HT-29 (cell line): ENCODE measurements around the gene FRMD4B. TPM values are rescaled to one million over a fixed set of nuclear protein-coding genes. Genes with fewer than 3 reads are reported as not detected.
A peak's percentile ranks its signal among the peaks of the same experiment; 100 is the strongest.
"Not testable (repeated sequence)": the region's sequence is repeated elsewhere in the genome, so short reads cannot be mapped to it uniquely, and the experiment has no call there.

Source experiments
- DNase-seq: peaks from one replicate; pipeline ENCODE4 v3.0.0-alpha.2; 2015; ENCODE audit warnings: low spot score
- total RNA-seq: library from RNA; depleted of rRNA; stranded (reverse); fragments of >200 nt; shearing (Covaris generic); gene quantifications from 2 replicates; pipeline ENCODE4 v1.2.3, GENCODE V29; 2014

The FRMD4B gene
- total RNA-seq, 1 experiment from 2014 or later = 19.6 TPM

DNA sequence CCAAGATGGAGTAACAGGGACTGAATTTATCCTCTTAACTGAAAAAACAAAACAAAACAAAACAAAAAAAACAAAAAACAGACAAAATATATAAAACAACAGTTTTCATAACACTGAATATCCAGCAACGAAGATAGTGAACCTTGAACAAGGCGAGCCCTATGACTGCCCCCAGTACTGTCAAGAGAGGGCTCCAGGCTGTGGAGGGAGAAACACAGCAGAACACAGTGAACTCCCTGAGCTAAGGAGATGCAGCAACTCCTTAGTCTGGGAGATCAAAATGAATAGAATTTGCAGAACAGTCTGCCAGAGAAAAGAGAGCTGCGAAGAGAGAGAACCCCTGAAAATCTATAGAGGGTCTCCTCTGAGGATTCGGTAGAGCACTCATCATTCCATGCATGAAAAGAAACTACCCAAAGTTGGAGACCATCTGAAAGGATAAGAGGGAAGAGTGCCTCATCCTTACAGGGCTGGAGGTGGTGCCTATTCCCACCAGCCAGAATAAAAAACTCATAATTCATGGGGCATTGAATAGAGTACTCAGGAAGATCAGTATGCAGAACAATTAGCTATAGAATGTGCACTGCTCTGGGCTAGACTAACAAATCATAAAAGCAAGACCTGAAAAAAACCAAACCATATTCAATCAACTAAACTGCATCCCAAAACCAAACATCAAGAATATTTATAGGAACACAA is 101.8 kb downstream of the FRMD4B start:
- no peak for DNase-seq

DNA sequence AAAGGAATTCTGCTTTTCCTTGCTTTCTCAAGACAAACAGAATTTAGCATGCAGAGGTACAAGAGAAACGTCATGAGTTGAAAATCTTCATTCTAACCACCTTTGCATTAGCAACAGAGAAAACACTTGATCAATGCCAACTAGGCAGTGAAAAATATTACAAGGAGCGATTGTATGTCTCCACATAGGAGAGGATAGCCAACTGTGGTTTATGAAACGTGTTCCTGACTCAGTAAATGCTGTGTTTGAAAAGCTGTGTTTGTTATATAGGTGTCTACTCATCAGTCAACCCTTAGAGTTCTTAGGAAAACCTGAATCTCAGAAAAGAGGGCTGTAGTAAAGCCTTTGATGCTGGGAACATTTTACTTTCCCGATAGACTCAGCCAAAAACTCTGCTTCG is 102.4 kb downstream of the FRMD4B start:
- no peak for DNase-seq

DNA sequence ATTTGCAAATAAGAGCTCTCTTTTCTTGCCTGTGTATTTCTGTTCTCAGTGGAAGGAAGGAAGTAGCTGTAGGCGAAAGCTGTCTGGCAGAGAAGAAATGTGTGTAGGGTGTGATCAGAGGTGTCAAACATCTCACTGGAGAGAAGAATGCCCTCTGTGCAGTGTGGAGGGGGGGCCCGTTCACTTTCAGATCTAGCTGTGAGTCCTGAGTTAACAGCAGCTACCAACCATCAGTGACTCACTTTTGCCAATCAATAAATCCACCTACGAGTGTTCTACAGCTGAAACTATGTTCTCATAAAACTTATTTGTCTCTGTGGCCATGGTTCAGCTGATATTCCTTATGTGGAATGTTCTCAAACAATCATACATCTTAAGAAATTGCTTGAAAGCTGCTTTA is 103.7 kb downstream of the FRMD4B start:
- DNase-seq = peak; percentile 69

DNA sequence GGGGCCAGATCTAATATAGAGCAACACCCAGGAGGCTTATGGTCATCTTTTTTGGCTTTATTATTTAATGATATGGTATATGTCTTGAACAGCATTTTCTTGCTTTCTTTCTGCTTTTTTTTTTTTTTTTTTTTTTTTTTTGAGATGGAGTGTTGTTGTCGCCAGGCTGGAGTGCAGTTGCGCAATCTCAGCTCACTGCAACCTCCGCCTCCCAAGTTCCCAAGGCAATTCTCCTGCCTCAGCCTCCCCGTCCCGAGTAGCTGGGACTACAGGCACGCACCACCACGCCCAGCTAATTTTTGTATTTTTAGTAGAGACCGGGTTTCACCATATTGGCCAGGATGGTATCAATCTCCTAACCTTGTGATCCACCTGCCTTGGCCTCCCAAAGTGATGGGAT is 108.5 kb downstream of the FRMD4B start:
- not testable (repeated sequence) for DNase-seq

DNA sequence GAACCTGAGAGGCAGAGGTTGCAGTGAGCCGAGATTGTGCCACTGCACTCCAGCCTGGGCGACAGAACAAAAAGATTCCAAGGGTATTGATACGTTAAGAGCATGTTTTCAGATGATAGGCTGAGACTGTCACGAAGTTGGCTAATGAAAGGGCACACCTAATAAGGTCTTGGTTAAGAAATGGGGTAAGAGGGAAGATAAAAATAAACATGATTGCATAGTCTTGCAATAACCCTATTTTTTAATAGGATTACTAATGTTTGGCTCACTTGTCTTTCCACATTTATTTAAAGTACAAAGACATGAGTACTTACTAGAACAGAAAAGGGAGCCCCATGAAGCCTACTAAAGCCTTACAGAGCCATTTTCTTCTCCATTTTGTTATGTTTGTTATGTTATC is 109.0 kb downstream of the FRMD4B start:
- no peak for DNase-seq

DNA sequence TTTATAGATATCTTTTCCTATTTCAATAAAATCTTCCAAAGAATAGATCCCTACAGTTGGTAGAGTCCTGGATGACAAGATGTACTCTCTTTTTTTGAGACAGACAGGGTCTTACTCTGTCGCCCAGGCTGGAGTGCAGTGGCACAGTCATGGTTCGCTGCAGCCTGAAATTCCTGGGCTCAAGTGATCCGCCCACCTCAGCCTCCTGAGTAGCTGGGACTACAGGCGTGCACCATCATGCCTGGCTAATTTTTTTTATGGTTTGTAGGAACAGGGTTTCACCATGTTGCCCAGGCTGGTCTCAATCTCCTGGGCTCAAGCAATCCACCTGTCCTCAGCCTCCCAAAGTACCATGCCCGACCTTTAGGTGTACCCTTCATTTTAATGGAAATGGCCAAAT is 109.7 kb downstream of the FRMD4B start:
- not testable (repeated sequence) for DNase-seq

DNA sequence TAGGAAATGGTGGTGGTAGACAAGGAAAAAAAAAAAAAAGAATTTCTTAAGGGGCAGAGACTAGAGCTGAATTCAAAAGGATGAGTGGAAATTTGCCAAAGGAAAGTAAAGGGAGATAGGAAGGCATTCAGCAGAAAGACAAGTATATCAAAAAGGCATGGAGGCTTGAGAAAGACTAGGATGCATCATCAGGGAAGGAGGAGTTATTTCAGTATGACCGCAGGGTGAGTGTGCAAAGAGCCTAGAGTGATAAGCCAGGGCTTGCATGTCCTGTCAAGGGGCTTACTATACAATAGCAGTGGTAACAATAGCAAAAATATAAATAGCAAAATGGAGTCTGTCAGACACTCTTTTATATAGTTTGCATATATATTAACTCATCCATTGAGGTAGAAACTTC is 112.0 kb downstream of the FRMD4B start:
- no peak for DNase-seq

DNA sequence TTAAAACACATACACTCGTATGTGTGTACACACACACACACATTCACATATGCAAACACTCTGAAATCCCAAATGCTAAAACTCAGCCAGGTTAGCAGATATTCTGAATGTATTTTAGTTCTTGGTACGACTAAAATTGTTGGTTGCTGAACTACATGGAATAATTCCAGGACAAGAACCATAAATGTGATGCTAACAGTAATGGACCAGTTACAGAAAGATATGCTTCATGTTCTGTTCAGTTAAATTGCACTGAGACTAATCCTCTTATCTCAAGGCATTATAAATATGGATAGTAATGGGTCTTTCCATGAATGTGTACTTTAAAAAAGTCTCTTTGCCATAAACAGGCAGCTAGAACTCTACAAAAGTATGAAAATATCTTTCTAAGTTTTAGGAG is 113.3 kb downstream of the FRMD4B start:
- no peak for DNase-seq

DNA sequence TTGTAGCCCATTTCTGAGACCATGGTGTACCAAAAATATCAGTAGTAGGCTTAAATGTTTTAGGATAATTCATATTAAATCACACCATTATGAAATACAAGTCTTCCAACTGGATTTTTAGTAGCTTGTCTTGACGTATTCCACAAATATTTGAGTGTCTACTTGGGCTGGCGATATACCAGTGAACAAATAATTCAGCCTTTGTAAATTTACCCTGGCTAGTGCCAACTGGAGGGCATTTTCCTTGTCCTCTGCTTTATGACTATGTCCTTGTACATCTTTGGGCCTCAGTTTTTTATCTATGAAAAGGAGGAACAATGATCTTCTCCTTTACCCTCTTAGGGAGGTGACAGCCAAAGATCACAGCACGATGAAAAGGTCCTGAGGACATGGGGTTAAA is 114.8 kb downstream of the FRMD4B start:
- DNase-seq = no peak

DNA sequence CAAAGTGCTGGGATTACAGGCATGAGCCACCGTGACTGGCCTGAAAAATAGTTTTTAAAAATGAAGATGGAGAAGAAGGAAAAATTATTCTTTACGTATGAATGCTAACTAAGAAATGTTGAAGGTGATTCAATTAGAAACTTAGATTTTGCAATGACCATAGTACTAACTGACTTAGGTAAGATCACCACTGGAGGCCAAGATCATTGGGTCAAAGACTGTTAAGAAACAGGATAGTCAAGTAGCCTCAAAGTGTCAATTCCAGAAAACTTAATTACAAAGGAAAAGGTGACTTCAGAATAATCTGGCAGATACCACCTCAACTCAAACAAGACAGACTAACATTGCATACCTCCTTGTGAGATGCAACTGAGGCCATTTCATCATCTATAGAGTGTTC is 119.3 kb downstream of the FRMD4B start:
- no peak for DNase-seq

DNA sequence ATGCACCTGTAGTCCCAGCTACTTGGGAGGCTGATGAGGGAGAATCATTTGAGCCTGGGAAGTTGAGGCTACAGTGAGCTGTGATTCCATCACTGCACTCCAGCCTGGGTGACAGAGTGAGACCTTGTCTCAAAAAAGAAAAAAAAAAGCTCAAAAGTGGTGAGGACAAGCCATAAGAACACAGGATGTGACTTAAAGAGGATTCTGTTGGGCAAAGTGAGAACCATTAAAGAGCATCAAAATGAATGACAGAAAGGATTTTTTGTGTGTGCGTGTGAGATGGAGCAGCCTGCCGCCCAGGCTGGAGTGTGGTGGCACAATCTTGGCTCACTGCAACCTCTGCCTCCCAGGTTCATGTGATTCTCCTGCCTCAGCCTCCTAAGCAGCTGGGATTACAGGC is 119.8 kb downstream of the FRMD4B start:
- DNase-seq = not testable (repeated sequence)

DNA sequence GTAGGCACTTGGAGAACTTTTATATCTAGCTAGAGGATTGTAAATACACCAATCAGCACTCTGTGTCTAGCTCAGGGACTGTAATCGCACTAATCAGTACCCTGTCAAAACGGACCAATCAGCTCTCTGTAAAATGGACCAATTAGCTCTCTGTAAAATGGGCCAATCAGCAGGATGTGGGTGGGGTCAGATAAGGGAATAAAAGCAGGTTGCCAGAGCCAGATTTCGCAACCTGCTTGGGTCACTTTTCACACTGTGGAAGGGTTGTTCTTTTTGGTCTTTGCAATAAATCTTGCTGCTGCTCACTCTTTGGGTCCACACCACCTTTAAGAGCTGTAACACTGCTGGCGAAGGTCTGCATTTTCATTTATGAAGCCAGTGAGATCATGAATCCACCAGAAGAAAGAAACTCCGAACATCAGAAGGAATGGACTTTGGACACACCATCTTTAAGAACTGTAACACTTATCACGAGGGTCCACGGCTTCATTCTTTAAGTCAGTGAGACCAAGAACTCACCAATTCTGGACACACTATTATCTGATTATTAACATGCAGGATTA is 125.0 kb downstream of the FRMD4B start:
- DNase-seq = not testable (repeated sequence)

DNA sequence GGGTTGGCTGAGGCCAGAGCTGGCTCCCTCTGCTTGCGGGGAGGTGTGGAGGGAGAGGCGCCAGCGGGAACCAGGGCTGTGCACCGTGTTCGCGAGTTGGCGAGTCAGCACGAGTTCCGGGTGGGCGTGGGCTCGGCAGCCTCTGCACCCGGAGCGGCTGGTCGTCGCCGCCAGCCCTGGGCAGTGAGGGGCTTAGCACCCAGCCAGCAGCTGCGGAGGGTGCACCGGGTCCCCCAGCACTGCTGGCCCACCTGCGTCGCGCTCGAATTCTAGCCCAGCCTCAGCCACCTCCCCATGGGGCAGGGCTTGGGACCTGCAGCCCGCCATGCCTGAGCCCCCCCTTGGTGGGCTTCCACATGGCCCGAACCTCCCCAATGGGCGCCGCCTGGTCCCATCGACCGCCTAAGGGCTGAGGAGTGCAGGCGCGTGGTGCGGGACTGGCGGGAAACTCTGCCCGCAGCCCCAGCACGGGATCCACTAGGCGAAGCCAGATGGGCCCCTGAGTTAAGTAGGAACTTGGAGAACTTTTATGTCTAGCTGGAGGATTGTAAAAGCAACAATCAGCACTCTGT is 125.6 kb downstream of the FRMD4B start:
- DNase-seq = no peak

DNA sequence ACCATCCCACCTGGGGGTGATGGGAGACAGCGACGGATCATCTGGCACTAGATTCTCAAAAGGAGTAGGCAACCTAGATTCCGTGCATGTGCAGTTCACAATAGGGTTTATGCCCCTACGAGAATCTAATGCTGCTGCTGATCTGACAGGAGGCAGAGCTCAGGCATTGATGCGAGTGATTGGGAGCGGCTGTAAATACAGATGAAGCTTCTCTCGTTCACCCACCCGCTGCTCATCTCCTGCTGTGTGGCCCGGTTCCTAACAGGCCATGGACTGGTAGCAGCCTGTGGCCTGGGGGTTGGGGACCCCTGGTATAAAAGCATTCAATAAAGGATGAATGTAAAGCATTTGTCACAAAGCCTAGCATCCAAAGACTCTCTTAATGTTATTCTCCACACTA is 126.8 kb downstream of the FRMD4B start:
- no peak for DNase-seq

DNA sequence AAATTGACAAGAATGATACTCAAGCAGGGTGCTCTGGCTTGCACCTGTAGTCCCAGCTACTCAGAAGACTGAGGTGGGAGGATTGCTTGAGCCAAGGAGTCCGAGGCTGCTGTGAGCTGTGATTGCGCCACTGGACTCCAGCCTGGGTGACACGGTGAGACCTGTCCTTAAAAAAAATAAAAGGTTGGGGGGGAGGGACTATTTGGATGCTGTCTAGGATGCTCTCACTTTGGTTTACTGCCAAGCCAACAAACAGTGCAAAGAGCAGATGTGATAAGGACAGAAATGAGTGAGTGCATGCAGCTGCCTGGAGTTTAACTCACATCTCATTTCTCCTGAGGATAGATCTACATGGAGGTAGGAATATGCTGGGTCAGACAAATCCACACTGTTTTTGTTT is 130.0 kb downstream of the FRMD4B start:
- no peak for DNase-seq

DNA sequence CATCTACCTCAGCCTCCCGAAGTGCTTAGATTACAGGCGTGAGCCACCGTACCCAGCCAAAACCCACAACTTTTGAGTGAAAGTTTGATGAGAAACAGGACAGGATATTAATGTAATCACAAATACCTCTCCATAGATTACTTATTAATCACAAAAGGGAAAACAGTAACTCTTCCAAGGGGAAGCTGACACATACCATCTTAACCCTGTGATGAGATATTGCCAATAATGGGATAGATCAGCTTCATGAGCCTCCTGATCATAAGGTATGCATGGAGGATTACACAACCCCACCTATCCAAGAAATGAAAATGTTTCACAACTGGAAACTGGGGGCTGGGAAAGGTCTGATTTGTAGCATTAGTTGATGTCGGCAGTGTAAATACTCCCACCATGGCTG is 131.5 kb downstream of the FRMD4B start:
- no peak for DNase-seq

DNA sequence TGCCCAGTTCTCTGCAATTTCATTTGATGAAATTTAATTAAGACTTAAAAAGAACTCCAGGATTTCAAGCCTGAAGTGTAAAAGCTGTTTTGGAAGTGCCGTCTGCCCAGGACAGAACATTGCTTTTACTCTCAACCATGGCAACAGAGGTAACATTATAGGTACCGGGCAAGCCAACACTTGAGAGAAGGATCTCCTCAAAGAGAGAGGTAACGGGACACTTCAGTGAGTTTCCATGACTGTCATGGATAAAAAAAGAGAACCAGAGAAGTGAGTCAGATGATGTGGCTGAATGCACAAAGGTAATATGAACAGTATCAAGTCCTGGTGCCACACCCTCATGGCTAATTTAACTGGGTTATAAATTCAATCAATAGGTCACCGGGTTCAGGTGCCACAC is 133.3 kb downstream of the FRMD4B start:
- DNase-seq = no peak

DNA sequence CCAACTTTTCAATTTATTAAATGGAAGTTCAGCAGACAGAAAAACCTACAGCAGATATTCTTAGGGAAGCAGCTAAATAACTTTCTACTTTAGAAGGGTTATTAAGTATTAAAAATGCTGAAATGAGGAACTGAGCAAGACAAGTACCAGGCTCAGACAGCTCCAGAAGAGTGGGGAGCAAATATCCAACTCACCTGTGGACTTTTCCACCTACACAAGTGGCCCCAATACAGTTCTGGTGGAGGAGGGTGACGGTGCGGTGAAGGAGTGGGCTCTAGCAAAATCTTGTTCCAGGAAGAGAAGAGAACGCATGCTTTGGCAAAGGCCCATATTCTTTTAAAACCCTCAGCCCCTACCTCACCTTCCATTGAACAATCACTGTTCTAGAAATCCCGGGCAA is 133.7 kb downstream of the FRMD4B start:
- no peak for DNase-seq

DNA sequence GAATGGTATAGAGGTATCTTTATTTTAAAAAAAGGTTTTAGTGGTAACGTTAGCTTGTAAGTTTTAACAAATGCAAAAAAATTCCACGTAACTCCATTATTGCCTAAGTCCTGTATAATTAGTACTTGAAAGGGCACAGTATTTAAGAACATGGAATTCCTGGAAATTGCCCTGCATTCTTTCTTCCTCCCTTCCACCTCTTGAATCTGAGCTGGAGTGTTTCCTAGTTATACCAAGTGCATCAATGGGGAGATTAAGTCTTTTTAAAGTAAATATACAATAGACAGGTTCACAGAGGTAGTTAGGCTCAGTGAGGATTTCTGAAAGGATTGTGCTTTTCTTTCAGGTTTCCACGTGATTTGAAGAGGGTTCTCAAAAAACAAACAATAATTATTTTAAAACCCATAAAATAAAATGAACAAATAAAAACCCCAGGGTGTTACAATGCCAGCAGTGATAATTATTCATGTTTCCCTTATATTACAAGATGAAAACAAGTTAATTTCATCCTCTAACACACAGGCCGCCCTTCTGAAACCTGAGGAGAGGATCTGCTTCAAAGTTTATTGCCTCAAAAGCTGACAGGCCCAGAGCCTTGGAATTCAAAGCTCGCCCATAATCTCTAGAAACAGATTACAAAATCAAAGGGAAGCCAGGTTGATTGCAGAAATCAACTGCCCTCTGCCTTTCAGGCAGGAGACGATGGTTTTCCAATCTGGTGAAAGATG is 134.6 kb downstream of the FRMD4B start:
- DNase-seq = no peak

DNA sequence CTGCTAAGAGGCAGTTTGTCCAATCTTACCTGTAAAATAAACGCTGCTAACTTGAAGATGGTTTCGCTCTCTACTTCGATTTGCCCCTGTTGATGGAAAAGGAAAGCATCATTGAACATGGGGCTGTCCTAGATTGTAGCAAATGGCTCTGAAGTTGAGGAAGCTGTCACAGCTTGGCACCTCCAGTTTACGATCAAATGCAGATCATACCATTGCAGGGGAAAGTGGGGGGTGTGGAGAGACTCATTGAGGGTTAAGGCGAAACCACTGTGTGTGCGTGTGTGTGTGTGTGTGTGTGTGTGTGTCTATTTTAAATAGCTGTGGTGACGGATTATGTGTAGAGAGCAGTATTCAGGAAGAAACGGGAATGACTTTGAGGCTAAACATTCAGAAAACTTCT is 135.9 kb downstream of the FRMD4B start:
- peak; percentile 95 for DNase-seq

DNA sequence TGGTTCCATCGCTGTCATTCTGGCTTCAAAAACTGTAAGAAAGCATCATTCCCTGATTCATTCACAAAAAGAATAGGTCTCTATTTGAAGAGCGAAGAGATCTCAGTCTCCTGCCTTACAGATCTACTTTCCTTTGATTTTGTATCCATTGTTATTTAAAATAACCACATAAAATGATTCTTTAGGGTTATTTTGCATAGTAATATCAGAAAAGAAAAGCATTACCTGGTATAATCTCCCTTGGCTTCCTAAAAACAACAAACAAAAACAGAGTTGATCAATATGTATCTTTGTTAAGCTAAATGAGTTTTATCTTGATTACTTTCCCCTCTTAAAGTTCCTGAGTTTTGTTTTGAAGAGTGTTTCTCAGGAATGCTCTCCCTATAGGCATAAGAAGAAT is 136.9 kb downstream of the FRMD4B start:
- DNase-seq = no peak

DNA sequence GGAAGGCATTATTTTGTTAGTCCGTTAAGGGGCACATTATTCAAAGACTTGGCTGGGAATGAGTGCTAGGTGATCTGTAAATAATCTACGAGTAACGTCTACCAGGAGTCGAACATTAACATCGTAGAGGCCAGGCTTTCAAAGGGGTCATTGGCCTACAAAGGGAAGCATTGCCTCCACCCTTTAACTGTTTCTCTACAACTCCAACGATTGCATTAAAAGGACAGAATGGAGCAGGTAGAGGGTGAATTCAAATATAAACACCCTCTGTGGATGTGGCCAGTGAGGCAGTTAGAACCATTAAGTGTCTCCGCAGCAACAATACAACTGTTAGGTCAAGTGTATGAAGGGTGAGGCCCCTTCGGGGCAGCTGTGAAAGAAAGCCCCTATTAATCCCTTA is 137.5 kb downstream of the FRMD4B start:
- DNase-seq = peak; percentile 55

DNA sequence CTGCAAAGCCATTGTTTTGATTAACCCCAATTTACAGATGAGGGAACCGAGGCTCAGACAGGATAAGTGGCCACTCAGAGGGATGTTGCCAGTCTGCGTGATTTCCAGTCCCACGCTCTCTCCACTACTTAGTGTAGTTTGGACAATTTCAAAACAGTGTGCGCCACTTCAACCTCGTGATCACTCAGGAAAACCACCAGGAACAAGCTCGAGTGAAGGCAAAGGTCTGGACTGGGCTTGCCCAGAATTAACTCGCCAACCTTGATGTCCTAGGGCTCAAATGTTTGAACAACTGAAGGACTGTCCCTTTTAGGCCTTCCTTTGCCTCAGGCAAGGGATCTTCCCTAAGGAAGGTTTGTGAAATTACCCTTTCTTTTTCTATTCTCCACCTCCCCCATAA is 139.3 kb downstream of the FRMD4B start:
- DNase-seq = no peak
